ENCODE data around the gene CAMTA1. TPM values are rescaled to one million over a fixed set of nuclear protein-coding genes. Genes with fewer than 3 reads are reported as not detected.

CAMTA1 gene
- total RNA-seq, 1 donor from 2014 or later: 63.8 TPM

DNA sequence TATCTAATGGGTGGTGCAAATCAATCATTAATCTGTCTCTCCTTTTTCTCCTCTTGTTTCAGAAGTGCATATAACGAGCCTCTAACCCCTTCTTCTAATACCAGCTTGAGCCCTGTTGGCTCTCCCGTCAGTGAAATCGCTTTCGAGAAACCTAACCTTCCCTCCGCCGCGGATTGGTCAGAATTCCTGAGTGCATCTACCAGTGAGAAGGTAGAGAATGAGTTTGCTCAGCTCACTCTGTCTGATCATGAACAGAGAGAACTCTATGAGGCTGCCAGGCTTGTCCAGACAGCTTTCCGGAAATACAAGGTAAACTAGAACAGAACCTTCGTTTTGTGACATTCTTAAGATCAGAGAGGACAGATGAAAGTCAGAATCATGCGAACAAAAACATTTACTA lies 960.5 kb downstream of the CAMTA1 start:
- H3K27me3 Mint-ChIP-seq (ENCODE audit: low read depth): no peaks in the 10 kb centered on the region
- DNase-seq (ENCODE audit: low spot score): no peak
- no peaks in the 10 kb centered on the region for H3K4me1 Mint-ChIP-seq (ENCODE audit: low read depth)
- H3K4me3 Mint-ChIP-seq (ENCODE audit: unreplicated experiment): no peak overlapping the region
- H3K36me3 Mint-ChIP-seq (ENCODE audit: low read depth): no peaks in the 10 kb centered on the region
- TF ChIP-seq, protein P1, sequence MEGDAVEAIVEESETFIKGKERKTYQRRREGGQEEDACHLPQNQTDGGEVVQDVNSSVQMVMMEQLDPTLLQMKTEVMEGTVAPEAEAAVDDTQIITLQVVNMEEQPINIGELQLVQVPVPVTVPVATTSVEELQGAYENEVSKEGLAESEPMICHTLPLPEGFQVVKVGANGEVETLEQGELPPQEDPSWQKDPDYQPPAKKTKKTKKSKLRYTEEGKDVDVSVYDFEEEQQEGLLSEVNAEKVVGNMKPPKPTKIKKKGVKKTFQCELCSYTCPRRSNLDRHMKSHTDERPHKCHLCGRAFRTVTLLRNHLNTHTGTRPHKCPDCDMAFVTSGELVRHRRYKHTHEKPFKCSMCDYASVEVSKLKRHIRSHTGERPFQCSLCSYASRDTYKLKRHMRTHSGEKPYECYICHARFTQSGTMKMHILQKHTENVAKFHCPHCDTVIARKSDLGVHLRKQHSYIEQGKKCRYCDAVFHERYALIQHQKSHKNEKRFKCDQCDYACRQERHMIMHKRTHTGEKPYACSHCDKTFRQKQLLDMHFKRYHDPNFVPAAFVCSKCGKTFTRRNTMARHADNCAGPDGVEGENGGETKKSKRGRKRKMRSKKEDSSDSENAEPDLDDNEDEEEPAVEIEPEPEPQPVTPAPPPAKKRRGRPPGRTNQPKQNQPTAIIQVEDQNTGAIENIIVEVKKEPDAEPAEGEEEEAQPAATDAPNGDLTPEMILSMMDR (IDR thresholded peaks at IDR 0.05): no peak
- no peaks in the 10 kb centered on the region for H3K9me3 Mint-ChIP-seq (ENCODE audit: low read depth)
- no peak overlapping the region for H3K27ac Mint-ChIP-seq (ENCODE audit: unreplicated experiment)

GRCh38 chr1:7747605-7748004 lies 962.4 kb downstream of the CAMTA1 start:
- Mint-ChIP-seq H3K4me3 (ENCODE audit: unreplicated experiment) (no peak overlapping the region), H3K4me1 (ENCODE audit: low read depth) (peaks cover 4% of the 10 kb centered on the region), H3K27me3 (ENCODE audit: low read depth) (no peaks in the 10 kb centered on the region), H3K9me3 (ENCODE audit: low read depth) (no peaks in the 10 kb centered on the region), H3K36me3 (ENCODE audit: low read depth) (no peaks in the 10 kb centered on the region), H3K27ac (ENCODE audit: unreplicated experiment) (no peak overlapping the region)
- DNase-seq (ENCODE audit: low spot score): no peak
- TF ChIP-seq, protein P1 (IDR thresholded peaks at IDR 0.05): no peak

DNA sequence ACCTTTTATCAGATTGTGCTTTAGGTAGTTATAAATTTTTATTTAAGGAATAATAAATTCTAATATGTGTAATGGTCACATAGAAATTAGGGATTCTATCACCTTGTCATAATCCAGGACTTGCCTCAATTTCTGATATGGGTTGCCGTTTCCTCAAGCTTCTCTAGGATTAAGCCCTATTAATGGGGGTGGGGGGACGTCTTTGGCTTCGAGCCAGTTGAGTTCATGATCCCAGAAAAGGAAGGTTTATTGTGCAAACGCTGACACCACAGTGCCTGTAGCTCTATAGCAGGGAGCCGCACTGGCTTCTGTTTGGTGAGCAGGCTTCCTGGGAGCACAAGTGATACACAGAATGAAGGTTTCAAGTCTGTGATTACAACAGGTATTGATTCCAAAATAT lies 963.9 kb downstream of the CAMTA1 start:
- no peak for DNase-seq (ENCODE audit: low spot score)
- TF ChIP-seq, protein P1 (IDR thresholded peaks at IDR 0.05): no peak
- H3K9me3 Mint-ChIP-seq (ENCODE audit: low read depth): no peaks in the 10 kb centered on the region
- H3K27me3 Mint-ChIP-seq (ENCODE audit: low read depth): no peaks in the 10 kb centered on the region
- no peaks in the 10 kb centered on the region for H3K36me3 Mint-ChIP-seq (ENCODE audit: low read depth)
- H3K4me1 Mint-ChIP-seq (ENCODE audit: low read depth): peaks cover 9% of the 10 kb centered on the region
- H3K4me3 Mint-ChIP-seq (ENCODE audit: unreplicated experiment): no peak overlapping the region
- H3K27ac Mint-ChIP-seq (ENCODE audit: unreplicated experiment): no peak overlapping the region

DNA sequence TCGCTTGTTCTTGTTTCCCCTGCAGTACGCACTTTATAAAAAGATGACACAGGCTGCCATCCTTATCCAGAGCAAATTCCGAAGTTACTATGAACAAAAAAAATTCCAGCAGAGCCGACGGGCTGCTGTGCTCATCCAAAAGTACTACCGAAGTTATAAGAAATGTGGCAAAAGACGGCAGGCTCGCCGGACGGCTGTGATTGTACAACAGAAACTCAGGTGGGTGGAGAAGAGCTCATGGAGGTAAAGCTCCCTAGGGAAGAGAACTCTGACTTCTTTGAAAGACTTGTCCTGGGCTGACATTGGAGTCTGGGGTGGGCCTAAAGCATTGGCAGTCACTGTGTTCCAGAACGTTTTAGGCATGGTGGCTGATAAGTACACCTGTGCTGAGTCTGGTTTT lies 965.9 kb downstream of the CAMTA1 start:
- no peaks in the 10 kb centered on the region for H3K36me3 Mint-ChIP-seq (ENCODE audit: low read depth)
- H3K4me1 Mint-ChIP-seq (ENCODE audit: low read depth): peaks cover 9% of the 10 kb centered on the region
- TF ChIP-seq, protein P1 (IDR thresholded peaks at IDR 0.05): no peak
- H3K27me3 Mint-ChIP-seq (ENCODE audit: low read depth): no peaks in the 10 kb centered on the region
- no peak overlapping the region for H3K4me3 Mint-ChIP-seq (ENCODE audit: unreplicated experiment)
- no peaks in the 10 kb centered on the region for H3K9me3 Mint-ChIP-seq (ENCODE audit: low read depth)
- H3K27ac Mint-ChIP-seq (ENCODE audit: unreplicated experiment): no peak overlapping the region
- no peak for DNase-seq (ENCODE audit: low spot score)

DNA sequence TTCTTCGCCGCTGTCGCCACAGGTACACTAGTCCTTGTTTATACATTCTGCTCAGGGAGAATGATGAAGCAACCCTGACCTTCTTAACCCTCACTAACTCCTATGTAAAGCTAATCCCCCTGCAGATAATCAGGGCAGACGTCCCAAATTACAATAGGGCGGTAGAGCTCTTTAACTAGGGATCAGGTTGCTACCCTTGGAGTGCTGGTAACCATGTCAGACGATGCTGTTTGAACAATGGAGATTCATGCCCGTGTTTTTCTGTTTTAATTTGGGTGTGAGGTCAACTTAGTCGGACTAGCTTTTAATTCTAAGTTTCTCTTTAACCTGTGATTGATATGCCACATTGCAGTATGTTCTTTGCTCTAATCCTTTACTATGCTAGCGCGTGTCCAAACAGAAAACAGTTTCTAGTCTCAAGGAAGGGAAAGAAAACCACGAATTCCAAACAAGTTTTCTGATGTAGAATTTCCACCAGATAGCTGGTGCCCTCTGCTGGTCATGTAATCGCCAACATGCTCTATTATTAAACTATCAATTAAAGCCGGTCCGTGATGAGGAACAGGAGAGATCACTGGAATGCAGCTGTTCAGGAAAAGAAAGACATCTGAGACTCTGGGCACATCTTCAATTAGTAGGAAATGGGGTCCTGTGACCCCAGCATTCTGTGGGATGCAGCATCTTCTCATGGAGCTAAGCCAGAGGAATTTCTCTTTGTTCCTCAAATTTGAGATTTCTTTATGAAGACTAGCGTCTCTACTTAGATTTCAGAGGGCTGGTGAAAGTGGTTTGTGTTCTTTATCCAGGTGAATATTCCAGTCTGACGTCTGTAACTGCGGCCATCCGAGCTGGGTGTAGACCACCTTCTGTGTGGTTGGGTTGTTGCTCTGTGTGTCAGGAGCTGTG lies 967.5 kb downstream of the CAMTA1 start:
- Mint-ChIP-seq H3K4me1 (ENCODE audit: low read depth) (peaks cover 9% of the 10 kb centered on the region), H3K9me3 (ENCODE audit: low read depth) (no peaks in the 10 kb centered on the region), H3K4me3 (ENCODE audit: unreplicated experiment) (peak overlapping the region; percentile 67), H3K36me3 (ENCODE audit: low read depth) (no peaks in the 10 kb centered on the region), H3K27me3 (ENCODE audit: low read depth) (no peaks in the 10 kb centered on the region), H3K27ac (ENCODE audit: unreplicated experiment) (no peak overlapping the region)
- TF ChIP-seq, protein P1 (IDR thresholded peaks at IDR 0.05): peak; percentile 98
- no peak for DNase-seq (ENCODE audit: low spot score)
